Peyer's patch (tissue), 4 donors: ENCODE measurements around the gene YEATS2.

Experiments
- POLR2A ChIP-seq, 2 donors: fragments of 450-650 bp; IDR thresholded peaks; one replicate each; pipeline ENCODE4 v1.5.1; 2017; ENCODE audit warnings: antibody characterized with exemption in 2 of 2, mild to moderate bottlenecking in 2 of 2, moderate library complexity in 2 of 2
- TF ChIP-seq, protein P1 (sequence below), 6 experiments: fragments of 450-650 bp in 4 of 6; fragments of 200-600 bp in 2 of 6; sonication (generic) in 1 of 6; IDR thresholded peaks; one replicate each; pipeline ENCODE4 v1.5.1; 2017 to 2019; ENCODE audit warnings: antibody characterized with exemption in 6 of 6, mild to moderate bottlenecking in 3 of 6, moderate library complexity in 1 of 6

GRCh38 chr3:183774631-183775030, 77.0 kb downstream of the YEATS2 start:
- TF ChIP-seq, protein P1, sequence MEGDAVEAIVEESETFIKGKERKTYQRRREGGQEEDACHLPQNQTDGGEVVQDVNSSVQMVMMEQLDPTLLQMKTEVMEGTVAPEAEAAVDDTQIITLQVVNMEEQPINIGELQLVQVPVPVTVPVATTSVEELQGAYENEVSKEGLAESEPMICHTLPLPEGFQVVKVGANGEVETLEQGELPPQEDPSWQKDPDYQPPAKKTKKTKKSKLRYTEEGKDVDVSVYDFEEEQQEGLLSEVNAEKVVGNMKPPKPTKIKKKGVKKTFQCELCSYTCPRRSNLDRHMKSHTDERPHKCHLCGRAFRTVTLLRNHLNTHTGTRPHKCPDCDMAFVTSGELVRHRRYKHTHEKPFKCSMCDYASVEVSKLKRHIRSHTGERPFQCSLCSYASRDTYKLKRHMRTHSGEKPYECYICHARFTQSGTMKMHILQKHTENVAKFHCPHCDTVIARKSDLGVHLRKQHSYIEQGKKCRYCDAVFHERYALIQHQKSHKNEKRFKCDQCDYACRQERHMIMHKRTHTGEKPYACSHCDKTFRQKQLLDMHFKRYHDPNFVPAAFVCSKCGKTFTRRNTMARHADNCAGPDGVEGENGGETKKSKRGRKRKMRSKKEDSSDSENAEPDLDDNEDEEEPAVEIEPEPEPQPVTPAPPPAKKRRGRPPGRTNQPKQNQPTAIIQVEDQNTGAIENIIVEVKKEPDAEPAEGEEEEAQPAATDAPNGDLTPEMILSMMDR (IDR thresholded peaks at IDR 0.05): no peak
- no peak for TF ChIP-seq POLR2A (IDR thresholded peaks at IDR 0.05)
